Activated T-cell treated with anti-CD3 and anti-CD28 coated beads for 24 hours (primary cell): ENCODE results near the gene THRB.

Experiments
- DNase-seq: peaks from one replicate; pipeline ENCODE4 v3.0.0-alpha.2; 2020; ENCODE audit warnings: low read depth

THRB gene

GRCh38 chr3:24142127-24142526 is 352.5 kb downstream of the THRB start:
- DNase-seq: no peak

DNA sequence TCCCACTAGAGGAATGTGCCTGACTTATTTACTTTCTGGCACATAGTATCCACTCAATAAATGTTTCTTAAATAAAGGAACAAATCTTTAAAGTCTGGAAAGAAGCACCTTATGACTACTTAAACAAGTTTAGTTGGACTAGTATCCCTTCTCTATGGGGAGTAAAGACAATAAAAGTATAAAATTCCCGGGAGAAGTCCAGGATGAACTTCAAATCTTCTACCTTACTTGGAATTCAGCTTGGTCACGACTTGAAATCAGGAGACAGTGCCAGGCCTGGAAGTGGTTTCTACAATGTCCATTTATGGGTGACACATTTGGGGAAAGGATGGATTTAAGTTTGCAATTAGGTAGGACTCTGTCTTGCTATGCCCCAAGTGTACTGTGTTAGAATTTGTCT is 353.1 kb downstream of the THRB start:
- DNase-seq: no peak

GRCh38 chr3:24139463-24140412 is 354.9 kb downstream of the THRB start:
- DNase-seq: no peak

DNA sequence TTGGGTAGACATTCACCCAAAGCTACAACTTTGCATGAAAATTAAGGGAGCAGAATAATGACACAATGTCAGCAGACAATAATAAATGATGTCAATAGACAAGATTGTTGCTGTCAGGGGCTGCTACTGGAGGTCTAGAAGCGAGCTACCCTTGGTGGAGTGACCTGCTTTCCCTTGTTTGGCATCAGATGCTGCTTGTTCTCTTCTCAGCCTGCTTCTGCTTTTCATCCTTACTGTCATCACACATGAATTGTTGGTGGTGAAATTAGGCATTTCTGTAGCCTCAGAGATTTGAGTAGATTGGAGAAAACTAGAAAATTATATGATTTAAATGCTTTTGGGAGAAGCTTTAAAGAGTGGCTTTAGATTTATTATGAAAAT is 355.8 kb downstream of the THRB start:
- no peak for DNase-seq

DNA sequence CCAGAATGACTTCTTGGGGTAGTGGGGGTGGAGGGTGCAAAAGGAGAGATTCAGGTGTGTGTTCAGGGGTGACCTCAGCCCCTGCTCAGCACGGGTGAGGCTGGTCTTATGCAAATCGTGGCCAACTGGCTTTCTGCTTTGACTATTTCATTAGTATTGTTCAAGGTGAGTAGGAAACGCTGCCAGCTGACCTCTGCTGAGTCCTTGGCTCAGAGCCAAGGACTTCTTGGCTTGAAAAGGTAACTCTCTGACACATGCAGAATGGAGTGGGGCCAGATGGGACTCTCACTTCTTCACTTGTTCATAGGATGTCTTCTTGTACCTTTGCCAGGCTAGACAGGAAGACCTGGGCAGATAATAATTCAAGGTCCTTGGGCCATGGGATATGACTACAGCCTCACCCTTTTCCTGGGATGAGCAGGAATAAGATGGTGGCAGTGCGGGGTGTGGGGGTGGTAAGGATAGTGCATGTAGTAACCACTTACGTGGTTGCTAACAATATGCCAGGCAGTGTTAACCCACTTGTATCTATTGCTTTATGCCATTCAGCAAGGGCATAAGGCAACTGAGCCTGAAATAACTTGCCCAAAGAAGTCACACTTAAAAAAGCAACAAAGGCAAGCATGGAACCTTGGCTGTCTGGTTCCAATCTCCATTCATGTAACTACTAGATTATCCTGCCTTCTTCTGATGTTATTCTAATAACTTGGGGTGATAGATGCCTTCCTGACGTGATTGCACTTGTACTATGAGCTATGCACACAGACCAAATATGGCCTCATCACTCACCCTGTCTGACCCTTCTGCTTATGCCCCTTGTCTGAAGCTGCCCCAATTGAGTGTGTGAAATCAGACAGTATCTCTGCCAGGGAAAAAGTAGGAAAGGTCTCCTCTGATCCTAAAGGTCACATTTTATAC is 356.4 kb downstream of the THRB start:
- DNase-seq: no peak

DNA sequence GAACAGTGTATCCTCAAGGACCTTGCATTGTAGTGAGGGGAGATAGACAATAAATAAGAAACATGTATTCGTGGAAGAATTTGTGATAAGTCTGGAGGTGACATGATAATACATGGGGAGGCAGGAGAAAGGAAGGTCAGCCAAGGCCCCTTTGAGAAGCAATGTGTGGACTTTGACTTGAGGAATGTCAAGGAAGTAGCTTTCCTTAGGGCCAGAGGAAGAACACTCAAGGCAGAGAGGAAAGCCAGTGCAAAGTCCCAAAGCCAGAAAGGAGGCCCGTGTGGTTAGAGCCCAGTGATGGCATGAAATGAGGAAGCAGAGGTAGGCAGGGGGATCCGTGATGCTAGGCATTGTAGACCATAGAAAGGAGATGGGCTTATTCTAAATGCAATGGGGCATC is 357.3 kb downstream of the THRB start:
- no peak for DNase-seq

DNA sequence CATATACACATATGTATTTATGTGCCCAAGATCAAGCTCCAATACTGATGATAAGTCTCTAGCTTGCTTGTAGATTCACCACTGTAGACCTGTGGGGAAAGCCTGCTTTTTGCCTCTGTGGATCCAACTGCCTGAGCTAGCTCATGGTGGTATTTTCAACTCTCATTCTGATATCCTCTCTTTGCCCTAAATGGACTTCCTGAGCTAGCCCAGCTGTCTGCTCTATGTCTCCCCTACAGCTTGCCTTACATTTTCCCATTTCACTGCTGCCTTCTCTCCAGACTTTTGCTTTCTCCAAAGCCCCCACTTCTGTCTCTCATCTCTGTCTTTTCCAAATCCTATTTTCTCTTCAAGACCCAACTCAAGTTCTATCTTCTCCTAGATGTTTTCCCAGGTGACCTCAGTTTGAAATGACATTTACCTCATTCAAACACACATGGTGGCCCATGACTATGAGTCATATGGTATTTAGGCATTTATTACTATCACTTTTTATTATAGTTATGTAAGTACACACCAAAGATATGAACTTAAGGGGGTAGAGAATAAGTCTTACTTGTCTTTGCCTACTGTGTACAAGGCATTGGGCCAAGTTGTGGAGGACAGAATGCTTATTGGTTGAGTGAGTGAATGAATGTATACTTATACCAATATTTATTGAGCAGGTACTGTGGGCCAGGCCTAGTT is 357.9 kb downstream of the THRB start:
- no peak for DNase-seq

DNA sequence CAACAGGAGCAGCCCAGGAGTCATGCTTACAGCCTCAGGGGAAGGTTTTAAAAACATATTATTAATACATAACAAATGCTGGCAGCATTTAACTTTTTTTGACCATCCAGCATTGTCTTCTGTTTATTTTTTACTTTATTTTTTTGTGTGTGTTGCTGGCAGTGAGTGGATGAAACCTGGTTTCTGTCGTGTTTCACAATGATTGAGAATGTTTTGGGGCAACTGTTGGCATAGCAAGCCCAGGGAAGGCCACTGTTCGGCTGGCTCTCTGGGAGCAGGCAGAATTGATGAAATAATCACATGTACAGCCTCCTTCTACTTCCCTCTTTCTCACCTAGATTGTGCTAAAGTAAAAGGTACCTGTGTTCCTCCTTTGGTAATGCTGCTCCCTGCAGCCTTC is 359.4 kb downstream of the THRB start:
- DNase-seq: no peak

DNA sequence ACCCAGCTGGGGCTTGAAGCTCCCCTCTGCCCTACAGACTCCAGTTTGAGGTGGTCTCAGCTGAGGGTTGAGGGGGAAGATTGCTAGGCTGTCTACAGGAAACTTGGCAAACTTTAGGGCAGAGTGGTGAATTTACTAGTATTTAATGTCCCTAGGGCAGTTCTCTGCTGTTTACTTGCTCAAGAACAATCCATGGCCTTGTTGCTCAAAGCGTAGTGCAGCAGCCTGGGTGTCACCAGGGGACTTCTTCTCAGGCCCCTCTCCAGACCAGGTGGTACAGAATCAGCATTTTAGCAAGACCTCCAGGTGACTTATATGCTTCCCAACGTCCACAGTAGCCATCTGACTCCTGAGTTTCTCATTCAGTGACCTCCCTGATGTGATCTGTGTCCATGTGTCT is 360.7 kb downstream of the THRB start:
- DNase-seq: no peak

- DNase-seq: no peak
Observed at GRCh38 chr3:24133436-24133835, 361.2 kb downstream of the THRB start.

- DNase-seq: no peak
Observed at GRCh38 chr3:24129549-24129948, 365.1 kb downstream of the THRB start.

- no peak for DNase-seq
Observed at GRCh38 chr3:24128199-24129005, 366.2 kb downstream of the THRB start.

DNA sequence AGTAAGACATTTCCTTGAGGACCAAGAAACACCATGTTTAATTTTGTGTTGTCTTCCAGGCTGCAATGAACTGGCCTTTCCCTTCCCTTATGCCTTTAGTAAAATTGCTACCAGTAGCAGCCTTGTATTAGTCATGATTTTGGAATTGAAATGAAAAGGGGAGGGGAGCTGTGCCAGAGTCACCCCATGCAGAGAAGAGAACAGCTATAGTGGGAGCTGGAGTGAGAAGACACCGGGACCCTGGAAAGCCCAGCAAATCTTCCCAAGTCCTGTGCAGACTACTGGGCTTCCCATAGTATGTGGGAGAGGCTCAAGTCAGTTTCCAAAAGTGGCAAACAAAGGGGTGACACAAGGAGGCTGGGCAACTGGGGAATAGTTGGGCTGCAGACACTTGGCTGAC is 371.1 kb downstream of the THRB start:
- no peak for DNase-seq

- DNase-seq: no peak
Observed at GRCh38 chr3:24120434-24120833, 374.2 kb downstream of the THRB start.

DNA sequence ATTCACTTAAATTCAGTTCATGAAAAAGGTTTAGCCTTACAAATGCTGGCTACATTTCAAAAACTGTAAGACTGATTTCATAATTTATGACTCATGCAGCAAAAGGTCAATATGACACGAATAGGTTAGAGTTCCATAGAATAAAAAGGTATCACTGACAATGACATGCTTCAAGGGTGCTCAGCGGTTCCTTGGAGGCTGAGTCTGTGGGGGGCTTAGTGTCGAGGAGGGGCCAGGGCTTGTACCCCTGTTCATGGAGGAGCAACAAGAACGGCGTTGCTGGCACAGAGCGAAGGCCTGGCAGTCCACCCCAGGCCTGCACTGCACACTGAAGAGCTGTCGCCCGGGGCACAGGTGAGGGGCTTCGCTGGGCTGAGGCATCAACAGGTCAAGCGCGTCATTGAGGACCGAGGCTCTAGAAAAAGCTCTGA is 375.3 kb downstream of the THRB start:
- DNase-seq: no peak

GRCh38 chr3:24117508-24117907 is 377.1 kb downstream of the THRB start:
- no peak for DNase-seq

GRCh38 chr3:24111711-24112110 is 382.9 kb downstream of the THRB start:
- DNase-seq: no peak

GRCh38 chr3:24110051-24110450 is 384.6 kb downstream of the THRB start:
- DNase-seq: no peak

GRCh38 chr3:24101676-24102168 is 392.9 kb downstream of the THRB start:
- DNase-seq: no peak

- no peak for DNase-seq
Observed at GRCh38 chr3:24100696-24101402, 393.8 kb downstream of the THRB start.
